Right hindlimb (tissue), 1 donor: ENCODE data around the gene PYM1.

Source experiments
- DNase-seq: peaks from one replicate; pipeline ENCODE4 v3.0.0-alpha.2; 2018

PYM1 gene

DNA sequence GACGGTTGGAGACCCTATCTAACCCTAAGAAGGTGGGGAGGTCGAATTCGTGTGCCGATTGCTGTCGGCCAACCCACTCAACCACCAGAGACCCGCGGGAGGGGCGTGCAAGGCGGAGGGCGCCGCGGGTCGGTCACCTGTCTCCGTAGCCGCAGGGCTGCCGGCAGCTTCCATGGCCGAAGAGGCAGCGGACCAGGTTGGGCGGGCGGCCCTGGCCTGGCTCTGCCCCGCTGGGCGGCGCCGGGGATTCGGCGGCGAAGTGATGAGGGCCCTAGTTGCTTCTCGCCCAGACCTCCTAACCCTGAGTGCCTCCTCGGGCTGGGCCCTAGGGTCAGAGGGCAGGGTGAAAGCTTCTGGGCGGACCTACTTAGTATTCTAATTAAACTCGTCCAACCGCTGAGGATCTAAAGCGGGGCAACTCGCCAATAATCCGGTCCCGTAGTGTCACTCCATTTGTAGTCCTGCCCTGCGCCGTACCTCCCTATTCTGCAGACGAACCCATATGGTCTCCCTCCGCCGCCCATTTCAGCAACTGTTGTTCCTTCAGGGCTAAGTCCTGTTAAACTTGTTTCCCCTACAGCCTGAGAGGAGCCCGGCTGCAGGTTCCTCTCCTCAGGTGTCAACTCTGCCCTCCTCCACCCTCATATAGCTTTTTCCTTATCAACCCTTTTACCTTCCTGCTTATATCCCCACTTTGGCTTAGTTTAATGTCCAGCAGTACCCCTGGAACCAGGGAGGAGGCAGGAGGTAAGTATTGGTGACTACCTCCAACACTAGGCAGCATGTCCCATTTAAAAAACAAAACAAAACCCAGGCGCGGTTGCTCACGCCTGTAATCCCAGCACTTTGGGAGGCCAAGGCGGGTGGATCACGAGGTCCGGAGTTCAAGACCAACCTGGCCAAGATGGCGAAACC is at the start of gene PYM1:
PYM1 (minus strand) TSS at position 307 of the 915 bp plus-strand sequence; CDS start at position 174, 133 bp downstream.
- peak; percentile 77 for DNase-seq

DNA sequence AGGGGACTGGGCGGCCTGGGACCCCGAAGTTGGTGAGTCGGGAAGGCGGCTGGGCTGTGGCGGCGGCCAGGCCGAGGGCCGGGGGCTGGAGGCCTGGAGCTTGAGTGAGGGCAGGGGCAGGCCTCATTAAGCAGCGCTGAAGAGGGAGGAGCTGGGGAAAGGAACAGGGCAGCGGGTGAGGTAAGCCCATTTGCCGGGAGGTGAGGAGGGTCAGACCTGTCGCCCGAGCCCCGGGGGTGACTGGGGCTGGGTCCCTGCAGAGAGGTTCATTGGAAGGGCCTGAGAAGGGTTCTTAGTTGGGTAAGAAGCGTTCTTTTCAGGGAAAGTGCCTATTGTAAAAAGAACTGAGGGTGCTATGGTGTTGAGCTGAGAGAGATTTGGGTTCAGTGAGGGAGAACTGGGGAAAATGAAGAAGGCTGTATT is 46.6 kb upstream of the PYM1 start:
- DNase-seq: no peak

DNA sequence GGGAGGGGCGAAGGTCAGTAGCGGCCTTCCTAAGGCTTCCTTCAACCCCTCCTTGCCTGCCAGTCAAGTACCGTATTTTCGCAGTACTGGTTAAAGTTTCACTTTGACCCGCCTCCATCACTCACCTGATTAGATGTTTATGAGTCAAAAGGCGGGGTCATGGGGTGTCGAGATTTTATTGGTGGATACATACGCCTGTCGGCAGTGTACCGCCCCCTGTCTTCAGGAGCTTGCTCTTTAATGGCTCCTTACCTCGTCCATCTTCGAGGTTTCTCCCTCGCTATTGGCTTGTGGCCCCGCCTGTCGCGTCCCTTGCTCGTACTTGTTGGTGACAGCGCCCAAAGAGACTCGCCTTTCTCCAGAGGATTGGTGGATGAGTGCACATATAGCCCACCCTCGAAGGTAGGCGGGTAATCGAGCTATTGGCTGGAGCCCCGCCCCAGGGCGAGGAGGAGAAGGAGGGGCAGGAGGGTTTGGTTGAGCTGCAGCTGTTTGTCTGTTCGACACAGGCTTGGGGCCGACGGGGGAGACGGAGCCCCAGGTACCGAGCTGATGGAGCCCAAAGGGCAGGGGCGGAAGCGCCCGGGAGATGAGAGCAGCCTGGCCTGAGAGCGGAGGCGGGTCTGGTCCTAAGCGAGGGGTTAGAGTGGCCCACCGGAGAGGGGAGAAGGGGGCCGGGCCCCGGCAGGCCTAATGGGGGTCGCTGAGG is 46.1 kb upstream of the PYM1 start, which contains the start of gene RAB5B:
RAB5B (plus strand) TSS at position 480 of the 709 bp plus-strand sequence. CDS start 12,883 bp downstream, outside the sequence.
- peak; percentile 100 for DNase-seq

DNA sequence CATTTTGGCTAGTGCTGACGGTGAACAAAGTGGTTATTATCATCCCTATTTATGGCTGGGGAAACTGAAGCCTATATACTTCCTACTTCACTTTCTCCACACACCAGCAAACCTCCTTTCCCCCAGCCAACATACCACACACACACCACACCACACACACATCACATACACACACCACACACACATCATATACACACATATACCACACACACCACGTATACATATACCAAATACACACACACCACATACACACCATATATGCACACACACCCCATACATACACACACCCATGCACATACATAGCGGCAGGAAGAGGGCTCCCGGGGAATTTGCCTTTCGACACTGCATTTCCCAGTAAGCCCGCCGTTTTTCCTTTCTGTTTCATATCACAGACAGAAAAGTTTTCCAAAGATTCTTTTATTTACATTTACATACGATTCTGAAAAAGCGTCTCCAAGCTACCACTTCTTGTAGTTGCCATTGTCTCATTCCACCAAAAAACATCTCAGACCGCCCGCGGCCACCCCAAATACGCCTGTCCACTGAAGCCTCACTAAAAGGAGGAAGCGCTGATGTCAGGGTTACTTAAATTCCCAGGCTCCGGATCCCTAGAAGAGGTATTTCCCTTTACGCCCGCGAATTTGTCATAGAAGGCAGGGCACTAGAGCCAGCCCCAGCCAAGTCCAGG is 45.4 kb upstream of the PYM1 start:
- DNase-seq: no peak

DNA sequence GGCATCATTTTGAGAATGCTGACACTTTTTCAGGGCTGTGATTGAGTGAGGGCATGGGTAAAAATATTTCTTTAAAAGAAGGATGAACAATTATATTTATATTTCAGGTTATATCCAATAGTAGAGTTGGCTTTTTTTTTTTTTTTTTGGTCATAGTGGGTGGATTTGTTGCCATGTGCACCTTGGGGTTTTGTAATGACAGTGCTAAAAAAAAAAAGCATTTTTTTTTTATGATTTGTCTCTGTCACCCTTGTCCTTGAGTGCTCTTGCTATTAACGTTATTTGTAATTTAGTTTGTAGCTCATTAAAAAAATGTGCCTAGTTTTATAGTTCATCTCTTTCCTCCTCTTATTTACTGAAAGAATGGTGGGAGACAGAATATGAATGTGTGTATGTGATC is 44.8 kb upstream of the PYM1 start:
- no peak for DNase-seq

DNA sequence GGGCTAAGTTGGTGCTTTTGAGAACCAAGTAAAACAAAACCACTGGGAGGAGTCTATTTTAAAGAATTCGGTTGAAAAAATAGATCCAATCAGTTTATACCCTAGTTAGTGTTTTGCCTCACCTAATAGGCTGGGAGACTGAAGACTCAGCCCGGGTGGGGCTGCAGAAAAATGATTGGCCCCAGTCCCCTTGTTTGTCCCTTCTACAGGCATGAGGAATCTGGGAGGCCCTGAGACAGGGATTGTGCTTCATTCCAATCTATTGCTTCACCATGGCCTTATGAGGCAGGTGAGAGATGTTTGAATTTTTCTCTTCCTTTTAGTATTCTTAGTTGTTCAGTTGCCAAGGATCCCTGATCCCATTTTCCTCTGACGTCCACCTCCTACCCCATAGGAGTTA is 44.3 kb upstream of the PYM1 start:
- no peak for DNase-seq

DNA sequence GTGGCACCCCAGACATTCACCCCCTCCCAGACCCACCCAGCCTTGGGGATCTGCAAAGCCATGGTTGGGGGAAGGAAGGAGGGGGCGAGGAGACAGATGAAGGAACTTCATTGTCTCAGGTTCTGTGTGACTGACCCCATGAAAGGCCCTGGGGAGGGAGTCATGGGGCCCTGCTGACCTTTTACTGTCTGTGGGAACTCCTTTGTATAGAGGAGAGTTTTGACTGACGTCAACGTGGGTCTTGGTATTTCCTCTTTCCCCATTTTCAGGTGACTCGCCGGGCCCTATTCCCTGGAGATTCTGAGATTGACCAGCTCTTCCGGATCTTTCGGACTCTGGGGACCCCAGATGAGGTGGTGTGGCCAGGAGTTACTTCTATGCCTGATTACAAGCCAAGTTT is 43.1 kb upstream of the PYM1 start:
- no peak for DNase-seq

DNA sequence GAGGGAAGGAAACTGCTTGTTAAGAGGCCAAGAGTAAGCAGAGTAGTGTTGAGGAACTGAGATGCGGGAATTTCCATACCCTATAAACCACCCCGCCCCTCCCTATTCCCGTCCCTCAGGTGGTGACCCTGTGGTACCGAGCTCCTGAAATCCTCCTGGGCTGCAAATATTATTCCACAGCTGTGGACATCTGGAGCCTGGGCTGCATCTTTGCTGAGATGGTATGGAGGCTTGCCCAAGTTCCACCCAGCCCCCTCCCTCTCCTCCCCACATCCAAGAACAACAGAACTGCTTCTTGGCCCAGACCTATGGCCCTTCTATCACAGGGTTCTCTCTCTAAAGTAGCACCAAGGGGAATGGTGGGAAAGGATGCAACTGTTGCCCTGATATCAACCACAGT is 41.7 kb upstream of the PYM1 start:
- no peak for DNase-seq

DNA sequence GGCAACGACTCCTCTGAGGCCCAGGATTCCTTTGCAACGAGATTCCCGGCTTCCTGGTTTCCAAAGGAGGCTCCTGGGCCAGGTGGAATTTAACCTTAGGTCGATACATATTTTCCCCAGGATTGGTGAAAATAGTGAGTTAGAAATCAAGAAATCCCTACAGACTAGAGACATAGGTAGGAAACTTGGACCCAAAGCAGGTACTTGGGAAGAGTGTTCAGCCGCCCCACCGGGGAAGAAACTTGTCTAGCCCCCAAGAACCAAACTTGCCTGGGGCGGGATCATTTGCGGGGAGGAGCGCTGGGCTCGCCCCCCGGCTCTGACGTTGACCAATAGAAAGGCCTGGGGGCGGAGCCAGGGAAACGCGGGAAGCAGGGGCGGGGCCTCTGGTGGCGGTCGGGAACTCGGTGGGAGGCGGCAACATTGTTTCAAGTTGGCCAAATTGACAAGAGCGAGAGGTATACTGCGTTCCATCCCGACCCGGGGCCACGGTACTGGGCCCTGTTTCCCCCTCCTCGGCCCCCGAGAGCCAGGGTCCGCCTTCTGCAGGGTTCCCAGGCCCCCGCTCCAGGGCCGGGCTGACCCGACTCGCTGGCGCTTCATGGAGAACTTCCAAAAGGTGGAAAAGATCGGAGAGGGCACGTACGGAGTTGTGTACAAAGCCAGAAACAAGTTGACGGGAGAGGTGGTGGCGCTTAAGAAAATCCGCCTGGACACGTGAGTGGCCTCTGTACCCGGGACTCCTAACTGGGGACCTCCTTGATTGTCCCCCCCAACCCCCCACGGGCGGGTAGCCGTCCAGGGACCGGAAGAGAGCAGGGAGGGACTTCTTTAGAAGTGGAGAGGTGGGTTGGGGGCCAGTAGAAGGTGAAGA is 39.0 kb upstream of the PYM1 start, which contains the start of gene CDK2:
CDK2 (plus strand) TSS at position 423 of the 874 bp plus-strand sequence; CDS start at position 602, 179 bp downstream.
- DNase-seq: peak; percentile 95

DNA sequence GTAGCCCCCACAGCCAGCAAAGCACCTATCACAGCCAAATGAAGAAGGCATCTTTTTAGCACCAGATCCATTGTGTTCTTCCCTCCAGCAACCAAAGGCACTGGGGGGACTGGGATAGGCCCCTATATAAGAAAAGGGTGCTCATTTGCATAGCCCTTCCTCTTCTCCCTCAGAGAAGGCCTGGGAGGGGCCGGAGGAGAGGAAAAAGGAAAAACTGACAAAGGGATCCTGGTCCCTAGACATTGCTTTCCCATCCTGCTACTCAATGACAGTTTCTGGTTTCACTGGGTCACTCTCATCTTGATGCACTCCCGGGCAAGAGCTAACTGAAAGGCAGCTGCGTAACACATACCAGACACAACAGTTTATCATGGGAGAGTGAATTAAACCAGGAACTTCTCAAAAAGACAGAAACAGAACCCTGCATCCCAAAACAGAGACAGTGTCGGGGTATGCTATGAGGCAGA is 38.3 kb upstream of the PYM1 start, which contains the start of gene PMEL:
PMEL (minus strand) TSS at position 102 of the 467 bp plus-strand sequence; CDS start at position 71, 31 bp downstream.
- peak; percentile 25 for DNase-seq

DNA sequence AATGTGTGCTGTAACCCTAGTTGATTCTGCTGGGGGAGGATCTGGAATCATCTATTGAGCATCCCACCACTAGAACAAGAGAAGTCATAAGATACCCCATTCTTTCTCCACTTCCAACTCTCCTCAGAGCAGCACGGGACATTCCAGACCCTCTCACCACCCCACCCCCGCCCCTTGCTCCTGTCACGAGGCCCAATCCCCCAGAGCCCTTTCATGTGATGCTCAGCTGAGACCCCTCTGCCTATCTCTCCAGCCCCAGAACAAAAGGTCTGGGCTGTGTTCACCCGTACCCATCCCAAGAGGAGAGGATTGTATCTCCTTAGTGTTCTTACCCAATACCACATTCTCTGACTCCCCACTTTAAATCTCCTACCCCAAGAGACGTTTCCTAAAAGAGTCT is 37.5 kb upstream of the PYM1 start:
- no peak for DNase-seq

DNA sequence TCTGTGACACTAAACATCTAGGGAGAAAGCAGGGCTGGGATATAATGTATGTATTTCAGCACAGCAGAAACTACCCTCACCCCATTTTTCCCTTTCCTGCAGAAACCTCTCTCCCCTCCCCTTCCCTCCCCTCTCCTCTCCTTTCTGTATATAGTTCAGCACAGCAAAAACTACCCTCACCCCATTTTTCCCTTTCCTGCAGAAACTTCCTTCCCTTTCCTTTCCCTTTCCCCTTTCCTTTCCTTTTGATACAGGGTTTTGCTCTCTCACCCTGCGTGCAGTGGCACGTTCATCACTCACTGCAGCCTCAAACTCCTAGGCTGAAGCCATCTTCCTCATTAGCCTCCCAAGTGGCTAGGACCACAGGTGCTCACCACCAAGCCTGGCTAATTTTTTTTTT is 36.1 kb upstream of the PYM1 start:
- no peak for DNase-seq

DNA sequence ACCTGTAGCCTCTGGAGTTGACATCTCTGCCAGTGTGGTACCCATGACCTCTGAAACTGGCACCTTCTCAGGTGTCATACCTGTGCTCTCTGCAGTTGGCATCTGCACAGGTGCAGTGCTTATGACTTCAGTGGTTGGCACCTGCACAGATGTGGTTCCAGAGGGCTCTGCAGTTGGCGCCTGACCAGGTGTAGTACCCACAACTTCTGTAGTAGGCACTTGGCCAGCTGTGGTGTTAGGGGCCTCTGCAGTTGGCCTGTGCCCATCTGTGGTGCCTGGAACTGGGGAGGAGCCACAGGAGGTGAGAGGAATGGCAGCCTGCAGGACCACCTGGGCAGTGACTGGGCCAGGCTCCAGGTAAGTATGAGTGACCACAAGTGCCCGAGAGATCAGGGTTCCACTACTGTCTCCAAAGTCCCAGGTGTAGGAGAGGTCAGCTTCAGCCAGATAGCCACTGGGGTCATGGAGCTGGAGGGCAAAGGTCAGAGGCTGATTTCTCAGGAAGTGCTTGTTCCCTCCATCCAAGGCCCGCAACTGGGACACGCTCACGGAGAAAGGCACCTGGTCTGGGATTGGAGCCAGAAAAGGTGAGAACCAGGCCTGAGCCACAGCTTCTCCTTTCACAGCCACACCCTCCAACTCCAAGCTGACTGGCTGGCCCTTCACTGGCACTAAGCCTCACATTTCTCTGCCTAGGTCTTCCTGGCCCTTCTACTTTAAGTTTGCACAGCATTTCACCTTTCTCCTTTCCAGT is 29.6 kb upstream of the PYM1 start:
- DNase-seq: no peak

DNA sequence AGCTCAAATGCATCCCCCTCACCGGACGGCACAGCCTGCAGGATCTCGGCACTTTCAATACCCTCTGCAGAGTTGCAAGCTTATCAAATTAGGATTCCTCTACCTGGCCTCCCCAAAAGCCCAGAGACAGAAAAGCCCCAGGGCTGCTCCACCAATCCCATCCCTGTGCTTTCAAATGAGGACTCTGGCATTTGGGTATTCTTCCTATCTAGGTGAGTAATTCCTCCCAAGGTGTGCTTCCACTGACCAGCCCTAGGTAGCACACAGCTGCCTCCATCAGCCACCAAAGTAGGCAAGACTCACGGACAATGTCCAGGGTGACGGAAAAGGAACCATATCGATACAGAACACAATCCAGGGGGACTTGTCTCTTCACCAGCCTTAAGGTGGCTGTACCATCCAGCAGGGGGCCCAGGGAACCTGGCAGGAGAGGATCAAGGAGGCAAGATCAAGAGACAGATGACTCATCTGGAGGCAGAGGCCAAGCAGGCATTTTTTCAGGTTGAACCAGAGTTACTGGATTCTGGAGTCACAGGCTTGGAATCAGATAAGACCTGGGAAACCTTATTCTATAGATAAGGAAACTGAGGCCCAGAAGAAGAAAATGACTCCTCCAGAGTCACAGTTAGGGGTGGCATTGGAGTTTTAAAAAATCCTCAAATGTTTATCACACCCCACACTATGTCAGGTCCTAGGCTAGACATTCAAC is 28.3 kb upstream of the PYM1 start:
- no peak for DNase-seq

DNA sequence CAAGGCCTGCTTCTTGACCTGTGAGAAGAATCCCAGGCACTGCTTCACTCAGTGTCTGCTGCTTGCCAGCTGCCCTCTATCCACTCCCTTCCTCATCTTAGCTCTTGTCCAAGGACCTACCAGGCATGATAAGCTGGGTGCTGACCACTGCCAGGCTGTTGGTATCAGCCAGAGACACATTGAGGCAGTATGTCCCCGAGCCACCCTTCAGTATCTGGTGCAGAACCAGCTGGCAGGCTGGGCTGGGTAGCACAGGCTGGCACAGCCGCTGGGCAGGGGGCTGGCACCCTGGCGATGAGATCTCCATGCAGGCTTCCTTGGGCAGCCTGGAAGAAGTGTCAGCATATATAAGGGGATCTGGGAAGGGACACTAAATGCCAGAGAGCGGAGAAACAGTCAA is 27.6 kb upstream of the PYM1 start:
- DNase-seq: no peak

DNA sequence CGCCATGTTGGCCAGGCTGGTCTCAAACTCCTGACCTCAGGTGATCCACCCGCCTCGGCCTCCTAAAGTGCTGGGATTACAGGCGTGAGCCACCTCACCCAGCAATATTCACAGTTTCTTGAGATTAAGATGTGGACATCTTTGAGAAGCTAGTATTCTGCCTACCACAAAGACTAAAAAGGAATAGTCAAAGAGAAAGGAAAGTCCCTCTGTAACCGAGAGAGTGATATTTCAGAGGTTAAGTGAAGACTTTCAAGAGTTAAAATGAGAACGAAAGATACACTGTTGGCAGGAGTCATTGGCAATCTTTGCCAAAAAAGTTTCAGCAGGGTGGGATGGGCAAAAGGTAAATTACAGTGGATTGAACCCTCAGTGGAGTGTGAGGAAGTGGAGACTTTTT is 18.9 kb upstream of the PYM1 start:
- no peak for DNase-seq

DNA sequence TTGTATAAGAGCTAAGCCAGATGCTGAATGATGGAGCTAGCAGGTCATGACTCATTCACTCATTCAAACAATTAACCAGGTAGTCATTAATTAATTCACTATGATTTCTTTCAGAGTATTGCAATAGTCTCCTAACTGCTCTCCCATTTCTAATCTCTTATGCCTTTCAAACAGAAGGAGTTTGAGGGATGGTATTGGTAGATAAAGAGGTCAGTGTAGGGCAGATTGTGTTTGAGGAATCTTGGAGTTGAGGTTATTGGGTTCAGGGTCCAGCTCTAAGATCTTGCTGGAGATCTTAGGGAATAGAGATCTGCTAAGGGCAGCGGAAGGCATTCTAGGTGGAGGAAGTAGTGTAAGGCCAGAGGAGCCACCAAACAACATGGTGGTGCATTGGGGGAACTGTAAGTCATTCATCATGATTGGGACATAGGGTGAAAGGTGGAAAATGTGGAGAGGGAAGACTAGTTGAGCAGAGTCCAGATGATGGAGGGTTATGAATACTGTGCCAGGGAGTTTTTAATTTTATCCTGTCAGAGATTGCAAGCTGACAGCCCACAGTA is 15.0 kb upstream of the PYM1 start:
- DNase-seq: no peak

DNA sequence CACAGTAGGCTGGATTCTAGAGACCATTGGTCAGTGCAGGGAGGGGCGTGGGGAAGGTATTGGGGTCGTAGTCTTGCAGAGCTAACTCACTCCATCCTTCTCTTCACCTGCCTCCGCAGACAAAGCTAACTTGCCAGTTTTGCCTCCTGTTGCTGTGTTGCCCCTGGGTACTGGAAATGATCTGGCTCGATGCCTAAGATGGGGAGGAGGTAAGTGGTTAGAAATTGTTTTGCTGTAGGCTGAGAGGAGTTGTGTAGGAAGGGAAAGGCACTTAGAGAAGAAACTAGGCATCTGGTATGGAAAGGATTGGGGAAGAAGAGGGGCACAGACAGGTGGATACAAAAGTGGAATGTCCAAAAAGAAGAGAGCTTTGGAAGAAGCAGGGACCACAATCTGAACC is 14.4 kb upstream of the PYM1 start:
- DNase-seq: no peak

DNA sequence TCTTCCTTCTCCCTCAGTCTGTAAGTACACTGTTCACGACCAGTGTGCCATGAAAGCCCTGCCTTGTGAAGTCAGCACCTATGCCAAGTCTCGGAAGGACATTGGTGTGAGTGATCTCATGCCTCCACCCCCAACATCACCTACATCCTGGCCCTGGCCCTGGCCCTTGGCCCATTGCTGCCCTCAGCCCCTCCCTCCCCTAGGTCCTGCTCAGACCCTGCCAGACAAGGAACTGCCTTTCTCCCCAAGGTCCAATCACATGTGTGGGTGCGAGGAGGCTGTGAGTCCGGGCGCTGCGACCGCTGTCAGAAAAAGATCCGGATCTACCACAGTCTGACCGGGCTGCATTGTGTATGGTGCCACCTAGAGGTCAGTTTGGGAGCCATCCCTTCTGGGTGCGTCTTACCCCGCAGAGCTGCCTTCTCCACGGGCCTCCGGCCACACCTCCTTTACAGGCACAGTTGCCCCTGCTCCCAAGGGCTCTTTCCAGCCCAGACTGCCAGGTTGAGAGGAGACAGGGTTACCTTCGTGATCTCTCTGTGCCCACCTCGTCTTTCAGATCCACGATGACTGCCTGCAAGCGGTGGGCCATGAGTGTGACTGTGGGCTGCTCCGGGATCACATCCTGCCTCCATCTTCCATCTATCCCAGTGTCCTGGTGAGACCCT is 12.5 kb upstream of the PYM1 start:
- DNase-seq: peak; percentile 89
